Measurements from ENCODE around the gene CTTNBP2.

The CTTNBP2 gene

DNA sequence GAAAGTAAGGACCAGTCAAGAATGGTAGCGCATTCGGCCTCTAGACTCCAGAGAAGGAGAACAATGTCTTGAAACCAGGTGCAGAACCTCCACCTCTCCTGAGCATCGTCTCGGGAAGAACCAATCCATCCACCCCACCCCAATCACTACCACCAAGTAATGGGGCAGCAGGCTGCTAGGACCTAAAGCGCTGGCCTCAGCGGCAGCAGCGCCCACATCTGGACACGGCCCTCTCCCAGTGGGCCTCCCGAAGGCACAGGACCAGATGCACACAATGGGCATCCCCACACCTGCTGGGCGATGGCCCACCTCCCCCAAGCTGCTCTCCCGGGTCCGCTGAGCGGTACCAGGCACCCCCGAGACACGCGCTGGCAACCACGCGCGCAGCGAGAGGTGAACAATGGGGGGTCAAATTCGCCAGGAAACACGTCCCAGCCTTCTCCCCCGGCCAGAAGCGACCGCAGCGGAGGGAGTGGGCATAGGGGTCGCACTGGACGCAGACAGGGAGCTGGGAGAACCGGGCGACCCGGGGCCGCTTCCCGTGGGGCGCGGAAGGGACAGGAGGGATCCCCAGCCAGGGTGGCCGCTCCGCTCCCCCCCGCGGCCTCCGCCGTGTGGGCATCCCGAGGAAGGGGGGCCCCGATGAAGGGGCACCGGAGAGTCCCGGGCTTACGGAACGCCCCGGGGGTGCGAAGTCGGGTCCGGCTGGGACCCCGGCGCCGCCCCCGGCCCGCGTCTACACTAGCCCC lies 506 bp downstream of the CTTNBP2 start:
- Histone ChIP-seq H3K4me3 (peak overlapping the region; percentile 39 to 70 (median 52)), H3K27ac (peak overlapping the region in 17 of 21 experiments; percentile 27 to 77 (median 66))

DNA sequence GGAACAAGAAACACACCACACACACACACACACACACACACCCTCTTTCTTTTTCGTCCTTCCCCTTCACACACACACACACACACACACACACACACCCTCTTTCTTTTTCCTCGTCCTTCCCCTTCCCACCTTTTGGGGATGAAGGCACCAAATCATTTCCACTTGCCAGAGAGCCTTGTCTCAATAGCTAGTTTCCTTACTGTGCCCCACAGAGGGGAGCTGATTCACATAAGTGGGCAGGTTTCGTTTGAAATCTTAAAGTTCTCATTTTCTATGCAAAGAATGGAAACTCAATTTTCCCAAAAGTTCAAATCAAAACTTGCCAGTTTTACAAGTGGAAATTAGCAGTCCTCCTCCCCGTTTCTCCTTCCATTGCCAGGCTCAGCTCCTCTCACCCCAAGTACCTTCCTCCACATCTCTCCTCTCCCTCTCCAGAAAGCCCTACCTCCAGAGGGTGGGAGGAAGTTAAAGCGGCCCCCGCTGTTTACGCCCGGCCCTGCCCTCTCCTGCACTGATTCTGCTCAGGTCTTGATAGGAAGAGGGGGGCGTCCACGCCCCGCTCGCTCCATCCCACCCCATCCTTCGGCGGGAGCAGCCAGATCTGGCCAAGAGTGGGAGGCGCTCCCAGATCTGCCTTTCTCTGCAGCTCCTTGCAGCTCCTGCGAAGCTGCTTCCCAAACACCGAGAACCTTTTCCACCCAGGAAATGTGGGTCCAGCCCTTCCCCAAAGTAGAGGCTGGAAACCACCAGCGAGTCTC lies 1.3 kb downstream of the CTTNBP2 start:
- H3K27ac ChIP-seq = peak overlapping the region in 1 of 21 experiments; percentile 77
- peak overlapping the region in 6 of 7 experiments; percentile 42 to 70 (median 53) for H3K4me3 ChIP-seq

DNA sequence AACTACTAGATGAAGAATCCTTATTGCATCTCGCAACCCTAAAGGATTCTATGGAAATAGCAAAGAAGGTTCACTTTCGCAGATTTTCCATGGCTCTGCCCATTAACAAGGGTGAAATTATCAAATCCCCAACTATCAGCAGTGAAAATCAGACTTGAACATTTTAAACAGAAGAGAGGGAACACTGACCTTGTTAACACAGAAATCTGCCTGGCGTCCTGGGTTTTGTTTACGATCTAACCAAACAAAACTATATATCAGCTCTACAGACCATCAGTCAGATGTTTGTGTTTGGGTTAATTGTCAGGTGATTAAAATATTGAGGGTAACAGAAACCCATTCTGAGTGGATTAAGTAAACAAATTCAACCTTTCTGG lies 1.9 kb downstream of the CTTNBP2 start:
- no peak overlapping the region for H3K27ac ChIP-seq
- H3K4me3 ChIP-seq = no peak overlapping the region

DNA sequence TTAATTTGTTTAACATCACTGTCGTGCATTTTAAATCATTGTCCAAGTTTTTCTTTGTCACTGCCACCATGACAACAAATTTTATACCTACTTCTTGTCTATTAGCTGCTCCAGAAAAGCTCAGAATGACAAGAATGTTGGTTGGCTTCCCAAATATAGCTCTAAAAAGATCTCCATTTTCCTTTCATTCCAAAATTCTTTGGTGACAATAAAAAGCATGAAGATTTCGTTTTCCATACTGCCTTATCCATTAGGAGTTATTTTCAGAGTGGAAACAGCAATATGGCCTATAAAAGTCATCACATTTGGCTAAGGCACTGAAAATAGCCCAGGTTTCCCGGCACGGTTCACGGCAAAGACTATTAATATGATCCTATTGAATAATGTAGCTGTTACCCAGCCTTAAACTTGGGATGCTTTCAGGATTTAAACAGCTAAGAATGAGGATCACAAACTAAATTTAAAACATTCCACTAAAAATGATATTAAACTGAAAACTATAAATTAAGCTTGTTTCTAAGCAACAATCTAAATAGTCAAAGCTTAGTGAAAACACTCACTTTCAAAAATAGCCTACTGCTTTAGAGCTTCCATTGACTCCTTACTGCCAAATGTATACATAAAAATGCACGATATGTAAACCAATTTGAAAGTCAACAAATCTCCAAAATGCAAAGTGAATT lies 2.7 kb downstream of the CTTNBP2 start:
- H3K4me3 ChIP-seq = no peak overlapping the region
- H3K27ac ChIP-seq = no peak overlapping the region

DNA sequence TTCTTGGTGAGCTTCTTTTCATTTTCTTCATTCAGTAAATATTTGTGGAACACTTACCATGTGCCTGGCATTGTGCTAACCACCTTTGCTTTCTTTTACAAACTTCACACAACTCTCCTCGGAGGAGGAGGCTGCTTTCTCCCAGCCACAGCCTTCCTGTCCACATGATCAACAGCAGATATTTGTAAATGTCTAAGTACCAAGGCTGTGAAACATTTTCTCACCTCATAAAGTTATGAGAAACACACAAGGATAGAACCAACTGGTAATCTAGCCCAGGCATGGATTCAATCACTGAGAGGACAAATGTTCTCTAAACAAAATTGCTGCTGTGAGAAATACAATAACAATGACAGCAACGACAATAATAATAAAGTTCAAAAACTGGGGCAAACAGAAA lies 3.9 kb downstream of the CTTNBP2 start:
- Histone ChIP-seq H3K27ac (no peak overlapping the region), H3K4me3 (no peak overlapping the region)

DNA sequence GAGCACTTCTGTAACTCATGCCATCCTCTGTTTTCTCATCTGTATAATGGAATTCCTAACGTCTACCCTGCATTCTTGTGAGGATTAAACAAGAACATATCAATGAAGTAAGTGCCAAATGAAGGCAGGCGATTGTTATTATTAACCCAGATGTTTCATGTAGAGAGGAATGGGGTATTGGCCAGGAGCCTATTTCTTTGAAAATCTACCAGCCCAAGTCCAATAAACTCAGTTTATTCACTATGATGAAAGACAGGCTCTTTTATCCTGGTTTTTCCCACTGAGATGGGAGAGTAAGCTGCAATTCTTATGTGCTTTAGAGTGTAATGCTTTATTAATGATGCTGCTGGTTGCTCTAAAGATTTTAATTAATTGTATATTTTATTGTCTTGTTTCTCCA lies 9.6 kb downstream of the CTTNBP2 start:
- no peak overlapping the region for H3K27ac ChIP-seq
- H3K4me3 ChIP-seq = no peak overlapping the region

DNA sequence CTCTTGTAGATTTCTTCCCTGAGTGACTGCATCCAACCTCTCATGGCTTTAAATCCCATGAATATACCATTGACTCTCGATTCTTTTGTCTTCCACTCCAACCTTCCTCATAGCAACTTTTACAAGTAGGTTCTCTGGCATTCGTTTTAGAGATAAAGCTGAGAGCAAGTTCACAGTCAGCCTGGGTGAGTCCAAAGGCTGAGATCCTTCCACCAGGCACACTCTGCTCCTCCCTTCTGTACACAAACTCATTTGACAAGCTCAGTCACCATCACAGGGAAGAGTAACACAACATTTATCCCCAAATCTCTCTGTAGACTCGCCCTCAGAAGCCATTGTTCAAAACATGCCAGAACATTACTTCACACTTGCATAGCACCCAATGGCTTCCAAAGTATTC lies 10.9 kb downstream of the CTTNBP2 start:
- no peak overlapping the region for H3K27ac ChIP-seq
- H3K4me3 ChIP-seq = no peak overlapping the region

DNA sequence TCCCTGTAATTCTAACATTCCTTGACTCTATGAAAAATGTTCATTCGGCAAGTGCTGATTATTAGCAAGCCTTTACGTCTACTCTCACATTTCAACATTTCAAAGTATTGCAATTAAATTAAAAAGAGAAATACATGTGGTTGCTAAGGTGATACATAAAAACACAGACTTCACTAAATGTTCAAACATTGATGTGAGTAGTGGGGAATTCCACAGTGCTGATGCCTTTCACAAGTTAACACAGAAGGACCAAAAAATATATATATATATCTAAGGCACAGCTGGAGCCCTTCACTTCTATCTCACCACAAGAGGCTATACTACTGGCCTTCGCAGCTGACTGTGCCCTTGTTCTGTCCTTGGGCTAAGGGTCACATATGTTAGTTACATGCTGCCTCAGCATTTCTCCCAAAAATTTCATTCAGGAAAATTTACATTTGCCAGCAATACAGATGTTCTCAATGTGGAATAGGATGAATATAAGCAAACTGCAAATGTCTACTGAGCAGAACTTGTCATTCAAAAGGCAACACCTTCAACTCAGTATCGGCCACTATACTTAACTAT lies 13.9 kb downstream of the CTTNBP2 start:
- no peak overlapping the region for H3K27ac ChIP-seq
- no peak overlapping the region for H3K4me3 ChIP-seq

DNA sequence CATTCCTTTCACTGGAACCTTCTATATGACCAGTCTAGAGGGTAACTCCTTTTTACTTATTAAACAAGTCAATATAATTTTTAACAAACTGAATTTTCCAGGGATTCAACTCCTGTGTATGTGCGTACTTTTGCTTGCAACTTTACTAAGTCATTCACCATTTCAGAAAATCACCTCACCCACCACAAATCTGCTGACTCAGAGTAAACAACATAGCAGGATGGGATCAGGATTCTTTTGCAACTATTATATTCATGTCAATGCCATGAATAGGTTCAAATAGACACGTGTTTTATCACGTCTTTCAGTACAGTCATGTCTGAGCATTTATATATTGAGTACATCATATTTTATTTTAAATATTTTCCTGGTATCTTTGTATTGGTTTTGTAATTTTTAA lies 14.5 kb downstream of the CTTNBP2 start:
- Histone ChIP-seq H3K4me3 (no peak overlapping the region), H3K27ac (no peak overlapping the region)

- no peak overlapping the region for H3K27ac ChIP-seq
- H3K4me3 ChIP-seq = no peak overlapping the region
Measured at GRCh38 chr7:117857718-117858117, 15.5 kb downstream of the CTTNBP2 start.

GRCh38 chr7:117856196-117856595 lies 17.0 kb downstream of the CTTNBP2 start:
- H3K27ac ChIP-seq = no peak overlapping the region

DNA sequence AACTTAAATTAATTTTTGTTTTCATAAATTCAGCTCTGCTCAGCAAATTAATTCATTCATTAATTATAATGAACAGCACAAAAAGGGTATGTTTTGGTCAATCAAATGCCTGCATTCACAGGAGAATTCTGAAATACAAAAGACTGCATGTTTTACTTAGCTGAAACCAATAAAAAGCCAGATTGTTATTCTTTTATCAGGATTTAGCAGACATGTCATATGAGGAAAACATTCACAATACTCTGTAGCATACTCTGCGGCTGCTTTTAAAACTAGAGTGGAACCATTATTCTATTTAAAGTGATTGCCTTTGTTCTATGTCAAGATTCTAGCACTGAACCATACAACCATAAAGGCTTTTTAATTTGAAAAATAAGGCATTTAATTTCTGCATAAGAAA lies 19.1 kb downstream of the CTTNBP2 start:
- no peak overlapping the region for H3K4me3 ChIP-seq
- H3K27ac ChIP-seq = no peak overlapping the region

More at GRCh38 chr7:117856196-117856595, 17.0 kb downstream of the CTTNBP2 start:
- H3K4me3 ChIP-seq = no peak overlapping the region

DNA sequence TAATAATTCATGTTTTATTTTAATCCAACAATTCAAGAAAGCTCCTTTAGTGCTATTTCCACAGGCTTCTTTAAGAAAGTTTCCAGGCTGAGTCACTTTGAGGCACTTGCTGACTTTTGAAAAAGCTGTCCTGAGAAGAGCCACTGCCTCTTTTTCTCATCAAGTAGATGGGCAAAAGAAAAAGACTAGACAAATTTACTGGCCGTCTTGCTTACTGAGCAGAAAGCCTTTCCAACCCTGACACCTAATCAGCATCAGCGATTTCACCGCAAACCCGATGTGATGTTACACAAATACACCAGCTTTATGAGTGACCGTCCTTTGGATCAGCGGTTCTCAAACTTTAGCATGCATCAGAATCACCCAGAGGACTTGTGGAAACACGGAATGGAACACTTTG lies 24.3 kb downstream of the CTTNBP2 start:
- Histone ChIP-seq H3K27ac (no peak overlapping the region), H3K4me3 (no peak overlapping the region)

DNA sequence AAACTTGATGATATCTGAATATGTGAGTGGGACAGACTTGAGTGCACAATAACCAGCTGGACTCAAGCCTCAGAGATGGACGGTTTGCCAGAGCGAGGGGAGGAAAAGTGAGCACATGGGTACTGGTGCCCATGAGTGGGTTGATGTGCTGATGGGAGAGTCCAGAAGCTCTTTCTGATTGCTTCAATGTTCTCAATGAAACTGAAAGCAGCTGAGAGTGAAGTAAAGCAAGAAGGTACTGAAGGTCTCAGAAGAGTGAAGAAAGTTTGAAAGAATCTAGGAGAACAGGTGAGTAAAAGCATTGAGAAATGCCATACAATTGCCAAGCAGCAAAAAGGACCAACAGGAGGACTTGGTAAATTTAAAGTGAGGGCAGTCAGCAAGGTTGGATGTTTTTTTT lies 28.6 kb downstream of the CTTNBP2 start:
- Histone ChIP-seq H3K4me3 (no peak overlapping the region), H3K27ac (no peak overlapping the region)

DNA sequence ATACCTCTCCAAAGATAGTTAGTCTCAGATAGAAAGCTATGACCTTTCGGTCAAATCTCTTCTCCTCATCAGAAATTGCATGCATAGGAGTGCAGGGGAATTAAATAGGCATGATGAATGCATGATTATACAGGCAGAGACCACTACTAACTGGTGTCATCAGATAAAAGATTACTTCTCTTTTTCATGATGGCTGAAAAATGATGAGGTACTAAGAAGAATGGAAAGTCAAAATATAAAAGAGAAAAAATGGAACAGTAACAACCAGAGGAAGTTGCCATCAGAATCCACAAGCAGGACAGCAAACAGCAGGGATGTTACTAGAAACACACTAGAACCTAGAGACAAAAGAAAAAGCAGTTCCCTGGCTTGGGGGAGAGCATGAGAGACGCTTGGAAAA lies 31.6 kb downstream of the CTTNBP2 start:
- H3K4me3 ChIP-seq = no peak overlapping the region
- no peak overlapping the region for H3K27ac ChIP-seq

GRCh38 chr7:117841011-117841410 lies 32.2 kb downstream of the CTTNBP2 start:
- Histone ChIP-seq H3K4me3 (no peak overlapping the region), H3K27ac (no peak overlapping the region)

- H3K27ac ChIP-seq = no peak overlapping the region
- H3K4me3 ChIP-seq = no peak overlapping the region
Measured at GRCh38 chr7:117839507-117839906, 33.7 kb downstream of the CTTNBP2 start.

DNA sequence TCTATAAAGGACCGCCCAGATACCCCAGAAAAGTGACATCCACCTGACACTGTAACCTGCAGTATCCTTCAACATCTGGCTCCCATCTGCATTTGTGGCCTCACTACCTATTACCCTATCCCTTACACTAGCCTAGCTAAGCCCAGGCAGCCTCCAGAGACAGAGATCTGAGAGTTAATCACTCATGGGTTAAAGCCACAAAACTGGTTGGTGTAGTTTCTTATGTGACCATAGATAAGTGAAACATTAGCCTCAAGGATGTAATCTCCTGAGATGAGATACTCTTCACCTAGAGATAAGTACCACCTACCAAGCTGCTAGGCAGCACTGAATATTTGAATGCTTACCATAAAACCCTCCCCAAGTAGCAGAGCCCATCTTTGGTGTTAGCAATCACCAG lies 35.4 kb downstream of the CTTNBP2 start:
- no peak overlapping the region for H3K4me3 ChIP-seq
- no peak overlapping the region for H3K27ac ChIP-seq

GRCh38 chr7:117835016-117835664 lies 38.1 kb downstream of the CTTNBP2 start:
- Histone ChIP-seq H3K4me3 (no peak overlapping the region), H3K27ac (no peak overlapping the region)

DNA sequence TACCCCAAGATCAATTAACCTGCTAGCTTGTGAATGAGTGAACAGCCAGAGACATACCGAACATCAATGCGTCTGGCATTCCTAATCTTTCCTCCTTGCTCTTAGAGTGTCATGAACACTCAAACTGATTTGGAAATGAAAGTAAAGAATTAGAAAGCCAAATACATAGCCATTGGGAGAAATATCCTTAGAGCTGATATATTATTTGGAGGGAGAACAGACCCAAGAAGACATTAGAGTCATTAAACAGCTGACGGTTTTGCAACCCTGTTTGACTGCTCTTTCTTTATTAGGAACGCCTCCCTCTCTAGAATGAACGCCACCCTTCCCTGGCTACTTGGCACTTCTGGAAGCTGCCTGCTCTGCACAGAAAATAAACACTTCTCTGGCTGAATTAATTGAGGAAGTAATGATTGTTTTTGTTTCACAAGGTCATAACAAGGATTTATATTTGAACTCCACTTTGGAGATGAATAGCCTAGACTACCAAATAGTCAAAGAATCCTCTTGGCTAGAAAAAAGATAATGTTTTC lies 42.8 kb downstream of the CTTNBP2 start:
- Histone ChIP-seq H3K4me3 (no peak overlapping the region), H3K27ac (no peak overlapping the region)

Data from skin epidermis (tissue), 12 donors.